H1 (cell line): ENCODE measurements around the gene AGPAT3. TPM values are rescaled to one million over a fixed set of nuclear protein-coding genes. Genes with fewer than 3 reads are reported as not detected.
"Not testable (repeated sequence)": the region's sequence is repeated elsewhere in the genome, so short reads cannot be mapped to it uniquely, and the experiment has no call there.

Experiments used
- CTCF ChIA-PET: fragments of 300-600 bp; sonication (Branson Sonifier 250); formaldehyde crosslinking; loops from one replicate; lab custom pipeline; 2021; ENCODE audit not compliant: partially characterized antibody; lab: Charles Lee
- POLR2A ChIA-PET: fragments of 300-600 bp; sonication (Branson Sonifier 250); formaldehyde crosslinking; loops from one replicate; lab custom pipeline; 2021; ENCODE audit warnings: inconsistent platforms; ENCODE audit not compliant: partially characterized antibody; lab: Charles Lee
- DNase-seq, 2 experiments: peaks; one replicate each; pipeline versions ENCODE4 v3.0.0 to v3.0.0-alpha.2; 2010 to 2022; ENCODE audit warnings: low spot score in 2 of 2, low read depth in 1 of 2, mixed read lengths in 1 of 2
- FAIRE-seq: peaks from 2 replicates; lab custom pipeline; 2011; peaks lifted over from hg19 to GRCh38; lab: Jason Lieb, UNC
- H2AFZ ChIP-seq: 2 replicates; pipeline ENCODE4 v1.8.1; 2012; ENCODE audit warnings: low read length, inconsistent platforms
- H2AK5ac ChIP-seq: 2 replicates; pipeline ENCODE4 v1.6.1; 2013; ENCODE audit warnings: low read depth, low read length
- H2BK120ac ChIP-seq: replicated peaks from 2 replicates; pipeline ENCODE3; 2013; ENCODE audit warnings: low read depth, low read length, inconsistent platforms
- H2BK12ac ChIP-seq: 2 replicates; pipeline ENCODE4 v1.6.1; 2013; ENCODE audit warnings: low read depth, low read length
- H2BK15ac ChIP-seq: 2 replicates; pipeline ENCODE4 v1.6.1; 2013; ENCODE audit warnings: low read length
- H2BK20ac ChIP-seq: 2 replicates; pipeline ENCODE4 v1.6.1; 2013; ENCODE audit warnings: low read length
- H2BK5ac ChIP-seq: 2 replicates; pipeline ENCODE4 v1.6.1; 2013; ENCODE audit warnings: low read depth, low read length
- H3K14ac ChIP-seq: 2 replicates; pipeline ENCODE4 v1.6.1; 2013; ENCODE audit warnings: inconsistent platforms; ENCODE audit not compliant: insufficient read length
- H3K18ac ChIP-seq: 2 replicates; pipeline ENCODE4 v1.6.1; 2013; ENCODE audit warnings: low read length; ENCODE audit errors: extremely low read depth
- H3K23ac ChIP-seq: 2 replicates; pipeline ENCODE4 v1.6.1; 2013; ENCODE audit warnings: inconsistent platforms; ENCODE audit not compliant: insufficient read length
- H3K23me2 ChIP-seq: 2 replicates; pipeline ENCODE4 v1.6.1; 2013; ENCODE audit warnings: low read depth, low read length
- H3K27ac ChIP-seq: 2 replicates; pipeline ENCODE4 v1.6.1; 2011; ENCODE audit warnings: low read depth, low read length, inconsistent platforms
- H3K27me3 ChIP-seq, 4 experiments: replicated peaks in 1 of 4; 1 replicate in 1 of 4; 2 replicates in 3 of 4; pipeline versions ENCODE4 v1.6.1 to v1.8.1; 2011 to 2013; ENCODE audit warnings: low read length in 3 of 4, mild to moderate bottlenecking in 3 of 4, inconsistent platforms in 2 of 4, mixed read lengths in 2 of 4, moderate library complexity in 1 of 4; ENCODE audit not compliant: control insufficient read depth in 3 of 4, insufficient read depth in 3 of 4; ENCODE audit errors: extremely low read depth in 1 of 4
- H3K36me3 ChIP-seq, 4 experiments: 2 replicates each; pipeline versions ENCODE4 v1.6.1 to v1.8.1; 2011 to 2013; ENCODE audit warnings: mild to moderate bottlenecking in 4 of 4, low read length in 3 of 4, moderate library complexity in 2 of 4, control low read depth in 1 of 4, inconsistent platforms in 1 of 4; ENCODE audit not compliant: insufficient read depth in 4 of 4, control insufficient read depth in 2 of 4
- H3K4ac ChIP-seq: replicated peaks from 2 replicates; pipeline ENCODE3; 2013; ENCODE audit warnings: low read length, low read depth, mixed read lengths, inconsistent platforms; ENCODE audit not compliant: insufficient read length
- H3K4me1 ChIP-seq, 4 experiments: replicated peaks in 1 of 4; 1 replicate in 1 of 4; 2 replicates in 3 of 4; pipeline versions ENCODE4 v1.6.1 to v1.8.1; 2011 to 2013; ENCODE audit warnings: low read length in 3 of 4, inconsistent platforms in 2 of 4, mixed read lengths in 1 of 4; ENCODE audit not compliant: insufficient read depth in 4 of 4, control insufficient read depth in 3 of 4
- H3K4me2 ChIP-seq, 2 experiments: 2 replicates each; pipeline versions ENCODE4 v1.6.1 to v1.8.1; 2011 to 2013; ENCODE audit warnings: low read depth in 2 of 2, low read length in 2 of 2, control low read depth in 1 of 2, inconsistent platforms in 1 of 2, mild to moderate bottlenecking in 1 of 2; ENCODE audit not compliant: insufficient read depth in 1 of 2
- H3K4me3 ChIP-seq, 4 experiments: fragments of 200-600, 300-600 bp in 1 of 4; sonication (generic), shearing (Covaris generic), sonication (Bioruptor Twin) in 1 of 4; 2 replicates each; pipeline versions ENCODE4 v1.5.1 to v1.8.1; 2011 to 2016; ENCODE audit warnings: low read length in 4 of 4, low read depth in 3 of 4, control low read depth in 2 of 4, inconsistent platforms in 2 of 4, mild to moderate bottlenecking in 2 of 4, mixed read lengths in 1 of 4, moderate library complexity in 1 of 4; ENCODE audit not compliant: insufficient read depth in 2 of 4; ENCODE audit errors: extremely low read depth in 1 of 4
- H3K56ac ChIP-seq: replicated peaks from 2 replicates; pipeline ENCODE3; 2013; ENCODE audit warnings: low read depth, mild to moderate bottlenecking, mixed read lengths, low read length, inconsistent platforms; ENCODE audit not compliant: insufficient read length
- H3K79me1 ChIP-seq: 2 replicates; pipeline ENCODE4 v1.6.1; 2013; ENCODE audit warnings: low read depth, low read length, control low read depth
- H3K79me2 ChIP-seq, 2 experiments: 2 replicates each; pipeline versions ENCODE4 v1.6.1 to v1.8.1; 2012 to 2013; ENCODE audit warnings: low read length in 2 of 2, mild to moderate bottlenecking in 2 of 2, inconsistent platforms in 1 of 2; ENCODE audit not compliant: insufficient read depth in 2 of 2, control insufficient read depth in 1 of 2
- H3K9ac ChIP-seq, 4 experiments: replicated peaks in 1 of 4; 1 replicate in 1 of 4; 2 replicates in 3 of 4; pipeline versions ENCODE4 v1.6.1 to v1.8.1; 2011 to 2013; ENCODE audit warnings: low read depth in 3 of 4, low read length in 3 of 4, control low read depth in 2 of 4, mild to moderate bottlenecking in 2 of 4, moderate library complexity in 2 of 4, inconsistent platforms in 1 of 4; ENCODE audit errors: extremely low read depth in 1 of 4
- H3K9me3 ChIP-seq, 2 experiments: 2 replicates each; pipeline versions ENCODE4 v1.6.1 to v1.8.1; 2012 to 2013; ENCODE audit warnings: mild to moderate bottlenecking in 2 of 2, moderate library complexity in 2 of 2, control low read depth in 1 of 2, inconsistent platforms in 1 of 2, low read depth in 1 of 2, low read length in 1 of 2, mixed read lengths in 1 of 2; ENCODE audit not compliant: insufficient read depth in 2 of 2
- H4K20me1 ChIP-seq, 2 experiments: replicated peaks in 1 of 2; 2 replicates each; pipeline versions ENCODE3 to v1.8.1; 2011 to 2013; ENCODE audit warnings: inconsistent platforms in 2 of 2, low read length in 2 of 2, mild to moderate bottlenecking in 1 of 2; ENCODE audit not compliant: insufficient read depth in 2 of 2, control insufficient read depth in 1 of 2
- H4K5ac ChIP-seq: 2 replicates; pipeline ENCODE4 v1.6.1; 2013; ENCODE audit warnings: low read length, low read depth, mixed read lengths, inconsistent platforms; ENCODE audit not compliant: insufficient read length
- H4K8ac ChIP-seq: 2 replicates; pipeline ENCODE4 v1.8.0; 2013; ENCODE audit warnings: mild to moderate bottlenecking, moderate library complexity, low read length, inconsistent platforms; ENCODE audit not compliant: insufficient read depth; ENCODE audit errors: extremely low read depth
- H4K91ac ChIP-seq: replicated peaks from 2 replicates; pipeline ENCODE3; 2013; ENCODE audit warnings: low read length, mixed read lengths, inconsistent platforms; ENCODE audit not compliant: insufficient read length
- WGBS, 2 experiments: shearing (Covaris generic) in 1 of 2; methylation state at CpG; one replicate each; pipeline versions ENCODE4 v1.1.6 to v1.1.7; 2013 to 2015; ENCODE audit warnings: low lambda C conversion rate in 2 of 2, mixed read lengths in 2 of 2, inconsistent platforms in 1 of 2, low coverage in 1 of 2, missing lambda C conversion rate in 1 of 2; ENCODE audit not compliant: insufficient replicate concordance in 2 of 2, insufficient coverage in 1 of 2, insufficient read length in 1 of 2; ENCODE audit errors: extremely low coverage in 1 of 2, missing lambda C conversion rate in 1 of 2; 5-methylcytosine and 5-hydroxymethylcytosine counted together
- polyA plus RNA-seq, 7 experiments: library from polyadenylated mRNA; depleted of rRNA in 3 of 7; stranded (reverse) in 5 of 7; unstranded in 2 of 7; fragments of >200 nt in 5 of 7; fragments of 200-250 nt in 2 of 7; gene quantifications; 1 replicate in 5 of 7; 2 replicates in 1 of 7; 4 replicates in 1 of 7; pipeline versions ENCODE4 v1.2.1 to v1.2.3, GENCODE V29; 2011 to 2013; ENCODE audit warnings: missing spikeins in 2 of 7, mixed read lengths in 2 of 7
- total RNA-seq: library from RNA; stranded (reverse); fragmentation: NEBNext Ultra II Directional; extraction: Animal tissue kit (Norgen Biotek cat#: 25700); gene quantifications from 2 replicates; pipeline ENCODE4 v1.2.1, GENCODE V29; 2021

AGPAT3 gene
- total and polyA plus RNA-seq, 2 of the 8 experiments (the other 6 are each of a cell fraction or from before 2014, with no cell fraction given), result 5.8 to 7.3 TPM

- H2AFZ ChIP-seq, H3K79me2 ChIP-seq, H3K36me3 ChIP-seq, H3K14ac ChIP-seq, H3K9ac ChIP-seq, H4K20me1 ChIP-seq, H3K27ac ChIP-seq, H3K23me2 ChIP-seq, H2BK120ac ChIP-seq, H2BK5ac ChIP-seq, DNase-seq, FAIRE-seq, H4K5ac ChIP-seq, H4K8ac ChIP-seq, H3K18ac ChIP-seq, H3K4me3 ChIP-seq, H3K4ac ChIP-seq, H3K27me3 ChIP-seq, H3K23ac ChIP-seq, H3K4me2 ChIP-seq, POLR2A ChIA-PET, H2BK12ac ChIP-seq, H4K91ac ChIP-seq, H2BK20ac ChIP-seq, H2BK15ac ChIP-seq, H2AK5ac ChIP-seq, H3K4me1 ChIP-seq, H3K79me1 ChIP-seq, H3K56ac ChIP-seq: not testable (repeated sequence)
- peaks cover 0 to 15% of the 10 kb centered on the region in 2 experiments; a peak in 1 of 4 replicates for H3K9me3 ChIP-seq
- WGBS, 2 experiments, result 100% methylated on average over 2 of the region's 5 CpGs; no CpG with 5 or more reads in 1 of the 2 experiments
- CTCF ChIA-PET, result interaction anchor here (2.8 kb wide), 1 partner anchor 152 kb away, joined by 12 read pairs; no protein-coding TSS in a partner anchor
These were observed 42.3 kb upstream of the AGPAT3 start for GRCh38 chr21:43822741-43823140.
